CD4-positive, alpha-beta T cell treated with Interleukin-2 at 100 ng/mL for 4 hours (primary cell): ENCODE data around the gene NOTCH4.
A peak's percentile ranks its signal among the peaks of the same experiment; 100 is the strongest.

Source experiments
- DNase-seq: peaks from one replicate; pipeline ENCODE4 v3.0.0-alpha.2; 2020; ENCODE audit warnings: low spot score

The NOTCH4 gene

GRCh38 chr6:32163559-32164258 lies 60.2 kb downstream of the NOTCH4 start:
- no peak for DNase-seq

- DNase-seq = no peak
These were observed 65.8 kb downstream of the NOTCH4 start for GRCh38 chr6:32158052-32158451.

- no peak for DNase-seq
These were observed 67.0 kb downstream of the NOTCH4 start for GRCh38 chr6:32156891-32157290.

GRCh38 chr6:32154514-32155161 lies 69.2 kb downstream of the NOTCH4 start:
- peak; percentile 70 for DNase-seq

GRCh38 chr6:32153564-32154513 lies 70.0 kb downstream of the NOTCH4 start, which contains the start of gene PPT2:
Gene PPT2 (plus strand): TSS chr6:32154141. CDS start chr6:32154595, 454 bp downstream.
- peak; percentile 62 for DNase-seq

- no peak for DNase-seq
These were observed 70.9 kb downstream of the NOTCH4 start for GRCh38 chr6:32152769-32153563.

GRCh38 chr6:32151863-32152768 lies 71.8 kb downstream of the NOTCH4 start, which contains the start of gene PRRT1:
Gene PRRT1 (minus strand): TSS chr6:32151939. CDS start chr6:32151827, 112 bp downstream.
- no peak for DNase-seq

- DNase-seq = no peak
These were observed 72.5 kb downstream of the NOTCH4 start for GRCh38 chr6:32151181-32151862.

- DNase-seq = no peak
These were observed 73.7 kb downstream of the NOTCH4 start for GRCh38 chr6:32149932-32150870.

- DNase-seq = no peak
These were observed 74.6 kb downstream of the NOTCH4 start for GRCh38 chr6:32149092-32149755.

GRCh38 chr6:32148289-32149091 lies 75.4 kb downstream of the NOTCH4 start:
- DNase-seq = peak; percentile 64

- DNase-seq = no peak
These were observed 76.3 kb downstream of the NOTCH4 start for GRCh38 chr6:32147401-32148132.

GRCh38 chr6:32146687-32147086 lies 77.2 kb downstream of the NOTCH4 start:
- DNase-seq = no peak

- no peak for DNase-seq
These were observed 77.6 kb downstream of the NOTCH4 start for GRCh38 chr6:32146287-32146686.
